Stimulated activated naive CD4-positive, alpha-beta T cell (primary cell): Measurements from ENCODE around the gene TLK1.
A peak's percentile ranks its signal among the peaks of the same experiment; 100 is the strongest.

Source experiments
- DNase-seq, 6 experiments: peaks; one replicate each; lab custom pipeline; 2025; lab: John Stamatoyannopoulos, UW

TLK1 gene

DNA sequence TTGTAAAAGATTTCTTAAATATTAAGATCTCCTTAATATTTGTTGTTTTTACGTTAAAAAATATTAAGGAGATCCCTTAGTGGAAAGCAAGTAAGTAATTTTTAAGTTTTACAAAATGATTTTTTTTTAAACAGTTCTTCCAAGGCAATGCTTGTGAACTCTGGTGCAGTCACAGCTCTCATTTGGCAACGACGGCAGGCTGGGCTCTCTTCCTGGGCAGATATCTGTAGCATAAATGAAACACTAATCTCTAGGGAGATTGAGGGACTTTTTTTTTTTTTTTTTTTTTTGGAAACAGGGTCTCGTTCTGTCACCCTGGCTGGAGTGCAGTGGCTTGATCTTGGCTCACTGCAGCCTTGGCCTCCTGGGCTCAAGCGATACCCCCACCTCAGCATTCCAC, 193.1 kb downstream of the TLK1 start:
- DNase-seq = no peak

DNA sequence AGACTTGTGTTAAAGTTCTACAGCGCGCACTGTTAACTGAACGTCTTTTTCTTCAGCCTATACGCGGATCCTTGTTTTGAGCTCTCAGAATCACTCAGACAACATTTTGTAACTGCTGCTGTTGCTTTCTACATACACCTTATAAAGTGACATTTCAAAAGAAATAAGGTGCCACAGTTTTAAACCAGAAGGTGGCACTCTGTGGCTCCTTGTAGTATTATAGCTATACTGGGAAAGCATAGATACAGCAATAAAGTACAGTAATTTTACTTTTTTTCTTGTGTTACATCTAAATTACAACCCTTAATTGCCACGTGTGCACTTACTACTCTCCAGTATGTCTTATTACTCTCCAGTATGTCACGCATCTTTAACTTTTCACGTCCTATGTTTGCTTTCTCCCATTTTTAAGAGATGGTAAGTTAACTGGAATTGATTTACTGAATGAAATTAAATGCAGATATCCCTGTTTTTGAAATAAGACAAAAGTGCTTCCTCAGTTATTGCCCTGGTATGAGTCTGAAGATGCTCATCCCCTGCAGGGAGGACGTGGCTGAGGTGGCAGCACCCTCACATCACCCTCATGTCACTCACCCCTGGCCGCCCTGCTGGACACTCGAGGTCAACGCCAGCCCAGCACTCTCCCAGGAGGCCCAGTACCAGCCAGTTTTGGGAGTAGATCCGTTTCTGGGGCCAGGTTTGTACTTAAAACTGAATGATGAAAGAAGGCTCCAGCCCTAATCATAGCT, 193.9 kb downstream of the TLK1 start:
- DNase-seq = peak in 1 of 6 experiments; percentile 9

- no peak for DNase-seq
Measured at GRCh38 chr2:170965446-170966225, 195.1 kb downstream of the TLK1 start.

DNA sequence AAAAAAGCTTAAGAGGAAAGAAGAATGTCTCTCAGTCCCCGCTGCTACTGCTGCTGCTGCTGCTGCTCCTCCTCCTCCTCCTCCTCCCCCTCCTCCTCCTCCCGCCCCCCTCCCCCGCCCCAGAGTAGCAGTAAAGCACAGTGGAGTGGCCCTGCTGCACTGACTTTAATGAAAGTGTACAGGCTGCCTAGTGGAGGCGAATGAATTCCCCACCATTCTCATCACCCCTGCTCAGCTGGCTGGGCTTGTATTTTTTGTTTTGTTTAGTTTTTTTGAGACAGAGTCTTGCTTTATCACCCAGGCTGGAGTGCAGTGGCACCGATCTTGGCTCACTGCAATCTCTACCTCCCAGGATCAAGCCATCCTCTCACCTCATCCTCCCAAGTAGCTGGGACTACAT, 197.3 kb downstream of the TLK1 start:
- no peak for DNase-seq

DNA sequence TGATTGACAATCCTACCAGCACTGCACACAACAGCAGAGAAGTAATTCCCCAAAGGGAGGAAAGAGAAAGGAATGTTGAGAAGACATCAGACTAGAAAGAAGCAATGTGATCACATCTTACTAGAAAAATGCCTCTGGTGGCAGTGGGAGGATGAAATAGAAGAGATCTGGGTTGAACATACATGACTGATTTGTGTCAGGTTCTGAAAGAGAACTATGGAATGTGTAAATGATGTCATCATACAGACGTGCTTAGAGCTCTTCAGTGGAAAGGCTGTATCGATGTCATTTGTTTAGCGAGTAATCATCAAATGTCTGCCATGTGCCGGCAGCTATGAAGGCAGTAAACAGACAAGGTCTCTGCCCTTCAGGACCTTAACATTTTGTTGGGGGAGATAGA, 206.8 kb downstream of the TLK1 start:
- no peak for DNase-seq

DNA sequence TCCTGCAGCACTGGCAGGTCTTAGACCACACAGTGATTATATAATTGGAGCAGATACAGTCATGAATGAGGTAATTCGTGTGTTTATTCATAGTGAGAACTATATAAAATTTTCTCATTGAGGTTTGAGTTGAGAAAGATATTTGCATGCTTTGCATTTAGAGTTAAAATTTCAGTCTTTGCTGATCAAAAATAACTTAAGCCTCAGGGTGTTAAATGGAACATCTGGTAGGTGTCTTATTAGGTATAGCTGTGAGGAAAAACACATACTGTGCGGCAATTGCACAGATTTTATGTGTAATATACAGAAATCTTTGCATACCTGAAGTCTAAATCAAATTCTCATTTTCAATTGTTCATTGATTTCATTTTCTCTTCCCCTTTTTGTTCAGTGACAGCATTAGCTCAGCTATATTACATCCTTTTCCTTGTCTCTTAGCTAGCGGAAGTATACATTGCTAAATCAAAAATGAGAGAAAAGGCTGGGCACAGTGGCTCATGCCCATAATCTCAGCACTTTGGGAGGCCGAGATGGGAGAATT, 210.4 kb downstream of the TLK1 start:
- no peak for DNase-seq

GRCh38 chr2:170949415-170949814, 211.3 kb downstream of the TLK1 start:
- no peak for DNase-seq

DNA sequence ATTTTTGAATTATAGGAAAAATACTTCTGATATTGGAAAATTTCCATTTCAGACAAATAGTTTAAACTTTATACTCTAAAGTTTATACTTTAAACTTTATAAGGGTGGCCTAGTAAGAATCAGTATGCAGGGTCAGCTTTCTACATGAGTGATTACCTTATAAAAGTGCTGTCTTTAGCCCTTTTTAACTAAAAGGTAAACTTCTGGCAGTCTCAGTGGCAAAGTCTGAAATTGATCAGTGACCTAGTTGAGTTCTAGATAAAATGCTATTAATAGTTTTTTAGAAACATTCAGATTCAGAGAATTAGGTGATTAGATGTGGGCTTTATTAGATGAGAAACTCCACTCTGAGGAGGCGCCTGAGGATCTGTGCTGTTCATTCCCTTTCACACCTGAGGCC, 216.1 kb downstream of the TLK1 start:
- DNase-seq = no peak

DNA sequence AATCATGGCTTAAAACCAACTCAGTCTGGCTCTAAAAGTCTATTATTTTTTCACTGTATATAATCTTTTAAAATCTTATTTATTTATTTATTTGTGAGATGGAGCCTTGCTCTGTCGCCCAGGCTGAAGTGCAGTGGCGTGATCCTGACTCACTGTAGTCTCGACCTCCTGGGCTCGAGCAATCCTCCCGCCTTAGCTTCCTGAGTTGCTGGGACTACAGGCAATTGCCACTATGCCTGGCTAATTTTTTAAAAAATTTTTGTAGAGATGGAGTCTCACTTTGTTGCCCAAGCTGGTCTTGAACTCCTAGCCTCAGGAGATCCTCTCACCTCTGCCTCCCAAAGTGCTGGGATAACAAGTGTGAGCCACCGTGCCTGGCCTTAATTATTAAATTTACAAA, 217.1 kb downstream of the TLK1 start:
- DNase-seq = no peak

DNA sequence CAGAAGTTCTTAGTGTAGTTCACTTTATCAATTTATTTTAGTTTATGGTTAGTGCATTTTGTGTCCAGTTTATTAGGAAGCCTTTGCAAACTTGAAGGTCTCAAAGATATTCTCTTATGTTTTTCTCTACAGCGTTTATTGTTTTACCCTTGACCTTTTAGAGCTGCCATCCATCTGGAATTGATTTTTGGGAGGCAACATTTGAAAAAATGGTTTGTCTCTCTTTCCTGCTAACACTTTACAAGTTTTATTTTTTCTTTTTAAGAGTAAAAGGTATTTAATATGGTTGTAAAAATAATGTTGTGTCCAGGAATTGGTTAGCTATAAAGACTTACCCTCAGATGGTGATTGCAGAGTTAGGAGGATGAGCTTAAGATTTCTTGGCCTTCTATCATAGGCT, 217.7 kb downstream of the TLK1 start:
- DNase-seq = no peak

- no peak for DNase-seq
Measured at GRCh38 chr2:170942615-170943014, 218.1 kb downstream of the TLK1 start.
